ENCODE measurements around the gene ABHD6.

Gene ABHD6, protein sequence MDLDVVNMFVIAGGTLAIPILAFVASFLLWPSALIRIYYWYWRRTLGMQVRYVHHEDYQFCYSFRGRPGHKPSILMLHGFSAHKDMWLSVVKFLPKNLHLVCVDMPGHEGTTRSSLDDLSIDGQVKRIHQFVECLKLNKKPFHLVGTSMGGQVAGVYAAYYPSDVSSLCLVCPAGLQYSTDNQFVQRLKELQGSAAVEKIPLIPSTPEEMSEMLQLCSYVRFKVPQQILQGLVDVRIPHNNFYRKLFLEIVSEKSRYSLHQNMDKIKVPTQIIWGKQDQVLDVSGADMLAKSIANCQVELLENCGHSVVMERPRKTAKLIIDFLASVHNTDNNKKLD

DNA sequence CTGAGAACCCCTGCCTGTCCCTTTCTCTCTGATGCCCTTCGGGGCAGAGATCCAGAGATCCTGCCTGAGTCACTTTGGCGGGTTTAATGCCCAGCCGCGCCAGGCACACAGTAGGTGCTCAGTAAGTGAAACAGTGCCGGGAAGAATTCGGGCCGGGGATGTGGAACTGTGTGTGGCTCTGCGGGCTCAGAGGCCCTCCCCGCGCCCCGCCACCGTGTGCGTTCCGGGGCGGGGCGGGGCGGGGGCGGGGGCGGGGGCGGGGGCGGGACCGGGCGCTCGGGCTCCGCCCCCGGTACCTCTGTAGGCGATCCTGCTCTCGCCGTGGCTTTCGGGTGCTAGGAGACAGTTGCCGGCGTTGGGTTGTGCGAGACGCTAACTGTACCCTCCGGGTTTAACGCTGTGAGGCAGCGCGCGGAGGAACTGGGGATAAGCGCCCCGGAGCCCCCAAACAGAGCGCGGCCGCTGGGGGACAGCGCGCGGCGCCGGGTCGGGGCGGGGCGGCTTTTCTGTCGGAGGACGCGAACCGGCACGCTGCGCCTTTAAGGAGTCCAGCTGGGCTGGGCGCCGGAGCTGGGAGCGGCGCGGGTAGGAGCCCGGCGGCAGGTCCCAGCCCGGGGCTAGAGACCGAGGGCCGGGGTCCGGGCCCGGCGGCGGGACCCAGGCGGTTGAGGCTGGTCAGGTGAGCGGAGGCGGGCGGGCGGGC is at the start of gene ABHD6:
ABHD6 (plus strand) TSS at position 555 of the 703 bp plus-strand sequence. CDS start 18,795 bp downstream, outside the sequence.
- H3K36me3 Mint-ChIP-seq = peaks cover 4% of the 10 kb centered on the region
- H3K4me3 Mint-ChIP-seq = peak within 1 kb of the TSS; percentile 97
- H3K27ac Mint-ChIP-seq = peak within 1 kb of the TSS; percentile 87
- peak; percentile 90 for ATAC-seq
- H3K9me3 Mint-ChIP-seq = no peaks in the 10 kb centered on the region
- peaks cover 64% of the 10 kb centered on the region for H3K4me1 Mint-ChIP-seq
- H3K27me3 Mint-ChIP-seq = no peaks in the 10 kb centered on the region

DNA sequence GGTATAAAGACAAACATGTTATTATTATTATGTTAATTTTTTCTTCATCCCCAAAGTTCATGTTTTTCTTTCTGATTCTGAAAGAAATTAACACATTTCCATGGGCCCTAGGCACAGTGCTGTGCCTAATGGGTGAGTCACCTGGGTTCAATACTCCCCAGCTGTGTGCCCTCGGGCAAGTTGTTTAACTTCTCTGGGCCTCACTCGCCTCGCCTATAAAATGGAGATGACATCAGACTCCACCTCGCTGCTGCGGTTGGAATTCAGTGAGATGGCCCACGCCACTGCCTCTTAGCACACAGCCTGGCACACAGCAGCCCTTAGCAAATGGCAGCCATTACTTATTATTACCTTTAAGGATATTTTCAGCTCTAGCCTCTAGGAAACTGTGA is 49.4 kb upstream of the ABHD6 start:
- H3K4me1 Mint-ChIP-seq = peaks cover 10% of the 10 kb centered on the region
- ATAC-seq = no peak
- no peaks in the 10 kb centered on the region for H3K9me3 Mint-ChIP-seq
- H3K36me3 Mint-ChIP-seq = peaks cover 6% of the 10 kb centered on the region
- H3K4me3 Mint-ChIP-seq = no peak overlapping the region
- no peak overlapping the region for H3K27ac Mint-ChIP-seq
- no peaks in the 10 kb centered on the region for H3K27me3 Mint-ChIP-seq

DNA sequence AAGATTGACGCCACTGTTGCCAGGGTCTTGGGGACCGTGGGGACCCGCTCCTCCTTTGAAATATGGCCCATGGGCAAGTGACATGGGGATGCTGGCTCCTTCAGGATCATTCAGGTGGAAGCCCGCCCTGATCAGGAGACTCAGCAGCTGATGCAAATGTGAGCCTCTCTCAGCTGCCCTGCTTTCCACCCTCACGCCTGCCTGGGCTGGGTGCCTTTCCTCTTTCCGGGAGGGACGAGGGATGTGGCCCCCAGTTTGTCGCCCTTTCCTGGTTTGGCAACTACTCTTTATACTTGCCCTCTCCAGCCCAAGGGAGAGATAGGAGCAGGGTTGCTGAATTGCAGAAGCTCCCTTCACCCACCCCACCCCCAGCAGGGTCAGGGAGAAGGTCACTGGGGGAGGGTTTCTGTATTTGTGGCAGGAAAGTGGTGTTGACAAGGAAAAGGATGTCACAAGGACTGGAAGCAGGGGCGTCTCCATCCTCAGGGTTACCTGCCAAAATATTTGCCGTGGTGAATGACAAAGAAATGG is 48.6 kb upstream of the ABHD6 start:
- ATAC-seq = no peak
- Mint-ChIP-seq H3K27me3 (no peaks in the 10 kb centered on the region), H3K4me1 (peaks cover 10% of the 10 kb centered on the region), H3K9me3 (no peaks in the 10 kb centered on the region), H3K36me3 (peaks cover 6% of the 10 kb centered on the region), H3K27ac (no peak overlapping the region), H3K4me3 (no peak overlapping the region)

DNA sequence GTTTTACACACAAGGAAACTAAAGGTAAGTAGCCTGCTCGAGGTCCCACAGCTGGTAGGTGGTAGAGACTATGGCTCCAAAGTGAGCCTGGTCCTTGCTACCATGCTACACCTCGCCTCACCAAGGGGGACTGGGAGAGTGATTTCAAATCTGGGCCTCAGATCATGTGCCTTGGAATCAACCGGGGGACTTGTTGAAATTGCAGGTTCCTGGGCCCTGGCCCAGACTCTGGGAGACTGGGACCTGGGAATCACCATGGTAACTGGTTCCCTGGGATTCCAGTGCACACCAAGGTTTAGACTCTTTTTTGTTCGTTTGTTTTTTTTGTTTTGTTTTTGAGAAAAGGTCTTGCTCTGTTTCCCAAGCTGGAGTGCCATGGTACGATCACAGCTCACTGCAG is 47.9 kb upstream of the ABHD6 start:
- peaks cover 10% of the 10 kb centered on the region for H3K4me1 Mint-ChIP-seq
- ATAC-seq = no peak
- H3K27ac Mint-ChIP-seq = no peak overlapping the region
- H3K4me3 Mint-ChIP-seq = no peak overlapping the region
- H3K9me3 Mint-ChIP-seq = no peaks in the 10 kb centered on the region
- no peaks in the 10 kb centered on the region for H3K27me3 Mint-ChIP-seq
- peaks cover 6% of the 10 kb centered on the region for H3K36me3 Mint-ChIP-seq

DNA sequence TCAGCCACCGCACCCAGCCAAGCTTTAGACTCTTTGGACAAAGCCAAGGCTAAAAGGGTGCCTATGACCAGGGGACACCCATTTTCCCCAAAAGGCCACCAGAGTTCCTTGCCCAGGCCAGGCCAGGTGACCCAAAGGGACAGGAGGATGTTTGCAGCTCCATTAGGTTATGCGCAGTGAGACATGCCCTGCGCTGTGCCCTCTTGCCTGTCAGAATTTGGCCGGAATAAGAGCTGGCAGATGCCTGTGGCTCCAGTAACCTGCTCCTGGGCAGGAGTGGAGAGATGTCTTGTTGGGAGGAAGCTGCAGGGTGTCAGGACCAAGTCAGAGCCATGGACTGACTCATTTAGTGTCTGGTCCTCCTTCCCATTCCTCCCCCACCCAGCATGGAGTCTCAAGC is 47.3 kb upstream of the ABHD6 start:
- ATAC-seq = no peak
- no peak overlapping the region for H3K27ac Mint-ChIP-seq
- H3K9me3 Mint-ChIP-seq = no peaks in the 10 kb centered on the region
- no peaks in the 10 kb centered on the region for H3K27me3 Mint-ChIP-seq
- no peak overlapping the region for H3K4me3 Mint-ChIP-seq
- peaks cover 11% of the 10 kb centered on the region for H3K36me3 Mint-ChIP-seq
- H3K4me1 Mint-ChIP-seq = peaks cover 10% of the 10 kb centered on the region

DNA sequence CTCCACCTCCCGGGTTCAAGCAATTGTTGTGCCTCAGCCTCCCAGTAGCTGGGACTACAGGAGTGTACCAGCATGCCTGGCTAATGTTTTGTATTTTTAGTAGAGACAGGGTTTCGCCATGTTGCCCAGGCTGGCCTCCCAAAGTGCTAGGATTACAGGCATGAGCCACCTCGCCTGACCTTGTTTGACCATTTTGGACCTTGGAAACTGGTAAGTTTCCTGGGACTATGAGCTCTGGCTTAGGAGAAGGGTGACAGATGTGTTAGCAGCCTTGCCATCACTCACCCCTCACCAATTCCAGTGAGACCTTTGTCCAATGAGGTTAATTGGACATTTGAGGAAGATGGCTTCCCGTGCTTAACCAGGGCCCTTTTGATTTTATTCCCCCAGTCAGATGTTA is 46.7 kb upstream of the ABHD6 start:
- peaks cover 11% of the 10 kb centered on the region for H3K36me3 Mint-ChIP-seq
- no peak overlapping the region for H3K4me3 Mint-ChIP-seq
- no peak for ATAC-seq
- H3K9me3 Mint-ChIP-seq = no peaks in the 10 kb centered on the region
- peak overlapping the region; percentile 66 for H3K27ac Mint-ChIP-seq
- no peaks in the 10 kb centered on the region for H3K27me3 Mint-ChIP-seq
- peaks cover 10% of the 10 kb centered on the region for H3K4me1 Mint-ChIP-seq

DNA sequence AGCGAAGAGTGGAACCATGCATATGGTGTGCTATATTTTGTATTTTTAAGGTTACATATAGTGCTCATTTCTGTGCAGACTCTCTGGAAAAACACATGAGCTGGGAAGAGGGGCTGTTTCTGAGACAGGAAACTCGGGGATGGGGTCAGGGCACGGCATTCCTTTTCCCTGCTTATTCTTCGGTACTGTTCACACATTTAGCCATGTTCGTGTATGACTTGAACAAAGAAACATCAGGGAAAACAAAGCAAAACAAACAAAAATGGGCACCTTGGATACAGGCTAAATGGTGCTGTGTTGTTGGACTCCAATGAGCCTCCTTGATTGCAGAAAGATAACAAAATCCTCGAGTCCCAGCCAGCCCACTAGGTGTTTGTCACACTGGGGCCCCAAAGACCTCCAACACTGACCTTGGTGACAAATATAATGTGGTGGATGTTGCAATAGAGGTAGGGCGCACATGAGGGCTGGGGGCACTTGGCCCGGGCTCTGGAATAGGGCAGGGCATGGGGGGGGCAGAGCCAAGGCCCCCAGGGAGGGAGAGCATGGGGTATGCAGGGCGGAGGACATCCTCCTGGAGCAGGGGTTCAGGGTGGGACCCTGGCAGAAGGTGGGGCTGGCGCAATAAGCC is 46.1 kb upstream of the ABHD6 start:
- no peak for ATAC-seq
- Mint-ChIP-seq H3K4me1 (peaks cover 11% of the 10 kb centered on the region), H3K9me3 (no peaks in the 10 kb centered on the region), H3K36me3 (peaks cover 11% of the 10 kb centered on the region), H3K27ac (peak overlapping the region; percentile 66), H3K4me3 (no peak overlapping the region), H3K27me3 (no peaks in the 10 kb centered on the region)

DNA sequence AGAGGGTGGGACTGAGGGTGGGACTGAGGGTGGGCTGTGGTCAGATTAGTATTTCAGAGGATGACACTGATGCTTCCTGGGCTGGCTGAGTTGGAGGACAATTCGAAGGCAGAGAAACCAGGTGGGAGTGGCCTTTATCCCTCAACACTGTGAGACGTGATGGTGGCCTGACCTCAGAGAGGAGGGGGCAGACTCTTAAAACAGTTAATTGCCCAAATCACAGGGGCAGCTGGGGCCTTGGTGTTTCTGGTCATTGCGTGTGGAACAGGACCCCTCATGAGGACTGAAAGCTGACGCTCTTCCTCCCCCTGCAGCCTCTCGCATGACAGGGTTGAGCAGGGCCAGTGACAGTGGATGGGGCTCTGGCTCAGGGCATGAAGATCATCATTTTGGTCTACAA is 45.5 kb upstream of the ABHD6 start:
- no peak overlapping the region for H3K4me3 Mint-ChIP-seq
- H3K4me1 Mint-ChIP-seq = peaks cover 17% of the 10 kb centered on the region
- no peaks in the 10 kb centered on the region for H3K27me3 Mint-ChIP-seq
- H3K36me3 Mint-ChIP-seq = peaks cover 11% of the 10 kb centered on the region
- no peaks in the 10 kb centered on the region for H3K9me3 Mint-ChIP-seq
- no peak for ATAC-seq
- H3K27ac Mint-ChIP-seq = peak overlapping the region; percentile 66

DNA sequence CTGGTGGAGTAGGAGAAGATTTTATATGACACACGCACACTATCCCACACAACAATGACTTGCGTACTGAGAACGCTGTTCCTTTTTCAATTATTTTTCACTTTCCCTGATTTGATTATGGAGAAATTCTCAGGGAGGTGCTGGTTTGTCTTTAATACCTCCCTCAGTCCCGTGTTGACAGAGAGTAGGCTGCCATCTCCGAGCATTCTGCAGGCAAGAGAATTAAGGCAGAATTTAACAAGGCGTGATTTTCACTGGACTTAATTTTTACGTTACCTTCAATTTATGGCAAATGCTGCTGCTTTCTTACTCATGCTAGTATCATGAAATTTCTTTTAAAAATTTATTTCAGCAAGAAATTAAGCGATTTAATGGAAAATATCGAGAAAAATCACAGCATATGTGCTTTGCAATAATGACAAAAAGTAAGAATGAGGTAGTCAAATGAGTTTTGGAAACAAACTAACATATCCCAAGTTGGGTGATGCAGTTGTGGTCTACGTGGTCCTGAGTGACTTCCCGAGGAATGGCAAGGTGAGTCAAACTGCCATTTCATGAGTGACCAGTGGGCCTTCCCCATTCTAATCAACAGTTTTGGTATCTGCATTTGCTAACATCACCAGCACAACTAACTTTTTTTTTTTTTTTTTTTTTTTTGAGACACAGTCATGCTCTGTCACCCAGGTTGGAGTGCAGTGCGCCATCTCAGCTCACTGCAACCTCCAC is 43.7 kb upstream of the ABHD6 start:
- Mint-ChIP-seq H3K27me3 (no peaks in the 10 kb centered on the region), H3K9me3 (no peaks in the 10 kb centered on the region), H3K27ac (peak overlapping the region; percentile 66), H3K36me3 (peaks cover 11% of the 10 kb centered on the region), H3K4me1 (peaks cover 29% of the 10 kb centered on the region), H3K4me3 (no peak overlapping the region)
- ATAC-seq = no peak

DNA sequence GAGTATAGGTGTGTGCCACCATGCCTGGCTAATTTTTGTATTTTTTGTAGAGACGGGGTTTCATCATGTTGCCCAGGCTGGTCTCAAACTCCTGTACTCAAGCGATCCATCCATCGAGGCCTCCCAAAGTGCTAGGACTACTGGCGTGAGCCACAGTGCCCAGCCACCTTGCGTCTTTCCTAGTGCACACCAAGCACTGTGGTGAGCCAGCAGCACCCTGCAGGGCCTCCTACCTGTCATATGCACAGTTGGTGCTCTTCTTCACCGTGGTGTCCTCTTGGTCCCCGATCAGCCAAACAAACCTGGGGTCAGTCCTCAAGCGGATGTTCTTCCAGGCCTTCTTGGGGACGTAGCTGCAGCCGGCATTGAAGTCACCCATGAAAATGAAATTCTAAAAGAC is 40.0 kb upstream of the ABHD6 start:
- Mint-ChIP-seq H3K9me3 (no peaks in the 10 kb centered on the region), H3K27me3 (no peaks in the 10 kb centered on the region), H3K36me3 (peaks cover 8% of the 10 kb centered on the region), H3K4me1 (peaks cover 51% of the 10 kb centered on the region), H3K27ac (peak overlapping the region; percentile 91), H3K4me3 (no peak overlapping the region)
- ATAC-seq = no peak

DNA sequence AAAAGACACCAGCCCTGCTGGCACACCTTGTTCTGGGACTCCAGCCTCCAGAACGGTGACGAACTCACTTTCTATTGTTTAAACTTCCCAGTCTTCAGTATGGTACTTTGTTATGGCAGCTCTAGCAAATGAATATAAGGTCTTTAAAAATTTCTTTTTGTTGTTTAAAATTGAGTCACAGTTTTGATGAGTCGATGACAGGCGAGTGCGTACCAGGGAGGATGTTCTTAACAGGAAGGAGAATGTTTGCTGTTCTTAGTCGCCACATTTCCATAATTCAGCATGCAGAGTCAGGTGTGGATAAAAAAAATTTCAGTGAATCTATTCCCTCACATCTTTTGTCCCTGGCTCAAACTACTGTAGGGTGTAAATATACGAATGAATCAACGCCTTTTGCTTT is 39.2 kb upstream of the ABHD6 start:
- no peaks in the 10 kb centered on the region for H3K9me3 Mint-ChIP-seq
- H3K4me1 Mint-ChIP-seq = peaks cover 58% of the 10 kb centered on the region
- peaks cover 5% of the 10 kb centered on the region for H3K36me3 Mint-ChIP-seq
- H3K4me3 Mint-ChIP-seq = no peak overlapping the region
- H3K27me3 Mint-ChIP-seq = no peaks in the 10 kb centered on the region
- peak overlapping the region; percentile 91 for H3K27ac Mint-ChIP-seq
- no peak for ATAC-seq

DNA sequence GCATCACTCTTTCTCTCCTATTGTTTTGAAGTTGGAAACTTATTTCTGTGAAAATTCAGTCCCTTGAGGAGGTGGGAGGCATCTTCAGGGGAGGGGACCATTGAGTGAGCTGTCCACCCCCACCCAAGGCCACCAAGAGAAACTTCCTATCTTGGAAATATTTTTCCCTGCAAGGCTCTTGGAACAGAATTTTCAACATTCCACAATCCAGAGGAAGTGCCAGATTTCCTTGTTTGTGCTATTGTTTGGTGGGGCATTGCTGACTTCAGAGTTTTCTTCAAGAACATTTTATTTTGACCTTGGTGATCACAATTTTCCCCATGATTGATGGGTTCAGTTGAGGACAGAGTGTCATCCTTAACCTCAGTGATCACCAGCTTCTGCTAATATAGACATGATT is 38.8 kb upstream of the ABHD6 start:
- Mint-ChIP-seq H3K27me3 (no peaks in the 10 kb centered on the region), H3K27ac (peak overlapping the region; percentile 91), H3K4me3 (no peak overlapping the region), H3K36me3 (peaks cover 5% of the 10 kb centered on the region), H3K9me3 (no peaks in the 10 kb centered on the region), H3K4me1 (peaks cover 59% of the 10 kb centered on the region)
- ATAC-seq = no peak

DNA sequence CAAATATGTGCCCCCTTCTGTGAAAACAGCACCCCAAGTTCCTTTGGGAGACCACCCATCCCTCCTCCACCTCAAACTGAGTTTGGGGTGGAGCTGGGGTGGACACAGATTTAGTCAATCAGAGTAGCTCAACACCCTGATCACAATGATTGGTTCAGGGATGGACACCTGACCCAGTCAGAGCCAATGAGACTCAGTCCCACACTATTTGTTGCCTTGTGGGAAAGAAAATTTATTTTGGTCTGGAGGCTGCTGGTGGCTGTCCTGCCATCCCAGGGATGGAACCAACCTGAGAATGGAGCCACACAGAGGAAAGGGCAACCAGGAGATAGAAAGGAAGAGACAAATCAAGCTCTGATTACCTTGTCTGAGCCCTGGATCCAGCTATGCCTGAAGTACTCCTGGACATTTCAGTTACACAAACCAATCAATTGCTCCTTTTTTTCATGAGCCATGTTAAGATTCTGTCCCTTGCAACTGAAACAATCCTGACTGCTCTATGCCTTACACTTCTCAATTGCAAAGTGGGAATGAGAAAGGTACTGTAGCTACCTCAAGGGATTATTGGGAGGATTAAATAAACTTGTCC is 37.4 kb upstream of the ABHD6 start:
- ATAC-seq = no peak
- no peaks in the 10 kb centered on the region for H3K9me3 Mint-ChIP-seq
- H3K36me3 Mint-ChIP-seq = no peaks in the 10 kb centered on the region
- no peak overlapping the region for H3K4me3 Mint-ChIP-seq
- peak overlapping the region; percentile 67 for H3K27ac Mint-ChIP-seq
- peaks cover 59% of the 10 kb centered on the region for H3K4me1 Mint-ChIP-seq
- no peaks in the 10 kb centered on the region for H3K27me3 Mint-ChIP-seq

DNA sequence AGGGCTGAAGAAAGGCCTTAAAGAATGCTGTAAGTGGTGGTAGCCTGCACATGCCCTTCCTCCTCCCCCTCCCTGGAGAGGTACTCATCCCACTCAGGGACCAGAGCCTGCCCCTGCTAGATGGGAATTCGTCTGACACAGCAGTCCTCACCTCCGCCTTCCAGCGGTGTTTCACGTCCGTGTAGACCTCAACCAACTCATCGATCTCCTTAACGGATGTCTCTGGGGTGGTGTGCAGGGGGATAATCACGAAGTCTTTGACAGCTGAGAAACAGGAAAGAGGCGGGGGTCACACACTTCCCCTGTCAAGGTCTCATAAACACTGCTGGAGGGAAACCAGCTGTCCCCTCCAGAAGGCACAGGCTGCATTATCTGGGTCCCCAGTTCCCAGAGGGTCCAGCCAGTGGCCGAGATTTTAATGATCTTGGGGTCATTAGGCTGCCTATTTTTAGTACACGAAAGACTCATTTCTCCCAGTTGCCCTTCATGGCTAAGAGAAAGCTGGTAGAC is 36.7 kb upstream of the ABHD6 start:
- no peaks in the 10 kb centered on the region for H3K27me3 Mint-ChIP-seq
- no peak overlapping the region for H3K4me3 Mint-ChIP-seq
- no peaks in the 10 kb centered on the region for H3K9me3 Mint-ChIP-seq
- peaks cover 65% of the 10 kb centered on the region for H3K4me1 Mint-ChIP-seq
- H3K36me3 Mint-ChIP-seq = no peaks in the 10 kb centered on the region
- ATAC-seq = no peak
- peak overlapping the region; percentile 49 for H3K27ac Mint-ChIP-seq
